Astrocyte (in vitro differentiated cells and primary cell): Measurements from ENCODE around the gene MED13L.

Experiments used
- EZH2 ChIP-seq: IDR thresholded peaks from 2 replicates; pipeline ENCODE4 v1.6.1; 2012; ENCODE audit warnings: mild to moderate bottlenecking, low read length, inconsistent platforms; ENCODE audit not compliant: insufficient read depth
- TF ChIP-seq, protein P1 (sequence below): IDR thresholded peaks from 2 replicates; pipeline ENCODE4 v1.5.1; 2011; ENCODE audit warnings: low read depth, mild to moderate bottlenecking, inconsistent platforms, low read length, moderate library complexity; ENCODE audit not compliant: insufficient read depth

DNA sequence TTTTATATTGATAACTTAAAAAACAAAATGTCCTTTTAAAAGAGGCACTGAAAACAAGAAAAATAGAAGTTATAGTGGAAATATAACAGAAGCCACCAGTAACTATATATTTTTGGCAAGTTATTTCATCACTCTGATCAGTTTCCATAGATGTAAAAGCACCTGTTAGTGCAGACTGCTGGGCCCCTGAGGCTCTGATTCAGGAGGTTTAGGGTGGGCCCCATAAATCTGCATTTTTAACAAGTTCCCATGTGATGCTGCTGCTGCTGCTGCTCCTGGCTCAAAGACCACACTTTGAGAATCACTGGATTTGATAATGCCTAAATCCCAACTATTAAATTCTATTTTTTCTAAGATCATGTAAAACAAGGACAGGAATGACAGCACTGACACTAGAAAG, 251.1 kb downstream of the MED13L start:
- TF ChIP-seq, protein P1, sequence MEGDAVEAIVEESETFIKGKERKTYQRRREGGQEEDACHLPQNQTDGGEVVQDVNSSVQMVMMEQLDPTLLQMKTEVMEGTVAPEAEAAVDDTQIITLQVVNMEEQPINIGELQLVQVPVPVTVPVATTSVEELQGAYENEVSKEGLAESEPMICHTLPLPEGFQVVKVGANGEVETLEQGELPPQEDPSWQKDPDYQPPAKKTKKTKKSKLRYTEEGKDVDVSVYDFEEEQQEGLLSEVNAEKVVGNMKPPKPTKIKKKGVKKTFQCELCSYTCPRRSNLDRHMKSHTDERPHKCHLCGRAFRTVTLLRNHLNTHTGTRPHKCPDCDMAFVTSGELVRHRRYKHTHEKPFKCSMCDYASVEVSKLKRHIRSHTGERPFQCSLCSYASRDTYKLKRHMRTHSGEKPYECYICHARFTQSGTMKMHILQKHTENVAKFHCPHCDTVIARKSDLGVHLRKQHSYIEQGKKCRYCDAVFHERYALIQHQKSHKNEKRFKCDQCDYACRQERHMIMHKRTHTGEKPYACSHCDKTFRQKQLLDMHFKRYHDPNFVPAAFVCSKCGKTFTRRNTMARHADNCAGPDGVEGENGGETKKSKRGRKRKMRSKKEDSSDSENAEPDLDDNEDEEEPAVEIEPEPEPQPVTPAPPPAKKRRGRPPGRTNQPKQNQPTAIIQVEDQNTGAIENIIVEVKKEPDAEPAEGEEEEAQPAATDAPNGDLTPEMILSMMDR, result no peak
- no peak for TF ChIP-seq EZH2
